Central memory CD4-positive, alpha-beta T cell (primary cell): Measurements from ENCODE around the gene CPSF4.
A peak's percentile ranks its signal among the peaks of the same experiment; 100 is the strongest.
"Not testable (repeated sequence)": the region's sequence is repeated elsewhere in the genome, so short reads cannot be mapped to it uniquely, and the experiment has no call there.

Experiments used
- DNase-seq: peaks from one replicate; pipeline ENCODE4 v3.0.0; 2022

Gene CPSF4

GRCh38 chr7:99497766-99498545 is 59.2 kb downstream of the CPSF4 start:
- no peak for DNase-seq

GRCh38 chr7:99498546-99498944 is 59.8 kb downstream of the CPSF4 start:
- DNase-seq, result no peak

GRCh38 chr7:99499371-99499720 is 60.6 kb downstream of the CPSF4 start:
- DNase-seq, result peak; percentile 58

GRCh38 chr7:99499721-99500636 is 61.2 kb downstream of the CPSF4 start, which contains the start of gene ZNF394:
Gene ZNF394 (minus strand): TSS chr7:99500281. CDS start chr7:99500093, 188 bp downstream.
- peak; percentile 84 for DNase-seq

GRCh38 chr7:99500637-99501009 is 61.9 kb downstream of the CPSF4 start:
- no peak for DNase-seq

- not testable (repeated sequence) for DNase-seq
These were observed 62.5 kb downstream of the CPSF4 start for GRCh38 chr7:99501236-99501635.

- DNase-seq, result no peak
These were observed 65.5 kb downstream of the CPSF4 start for GRCh38 chr7:99504281-99504602.

- peak; percentile 95 for DNase-seq
These were observed 66.0 kb downstream of the CPSF4 start, which contains the start of gene ZKSCAN5 for GRCh38 chr7:99504603-99505323. Gene ZKSCAN5 (plus strand): TSS chr7:99504662. CDS start chr7:99506045, 1,383 bp downstream.

- no peak for DNase-seq
These were observed 66.5 kb downstream of the CPSF4 start for GRCh38 chr7:99505324-99505662.
